Measurements from ENCODE around the gene TTLL10.

The TTLL10 gene

DNA sequence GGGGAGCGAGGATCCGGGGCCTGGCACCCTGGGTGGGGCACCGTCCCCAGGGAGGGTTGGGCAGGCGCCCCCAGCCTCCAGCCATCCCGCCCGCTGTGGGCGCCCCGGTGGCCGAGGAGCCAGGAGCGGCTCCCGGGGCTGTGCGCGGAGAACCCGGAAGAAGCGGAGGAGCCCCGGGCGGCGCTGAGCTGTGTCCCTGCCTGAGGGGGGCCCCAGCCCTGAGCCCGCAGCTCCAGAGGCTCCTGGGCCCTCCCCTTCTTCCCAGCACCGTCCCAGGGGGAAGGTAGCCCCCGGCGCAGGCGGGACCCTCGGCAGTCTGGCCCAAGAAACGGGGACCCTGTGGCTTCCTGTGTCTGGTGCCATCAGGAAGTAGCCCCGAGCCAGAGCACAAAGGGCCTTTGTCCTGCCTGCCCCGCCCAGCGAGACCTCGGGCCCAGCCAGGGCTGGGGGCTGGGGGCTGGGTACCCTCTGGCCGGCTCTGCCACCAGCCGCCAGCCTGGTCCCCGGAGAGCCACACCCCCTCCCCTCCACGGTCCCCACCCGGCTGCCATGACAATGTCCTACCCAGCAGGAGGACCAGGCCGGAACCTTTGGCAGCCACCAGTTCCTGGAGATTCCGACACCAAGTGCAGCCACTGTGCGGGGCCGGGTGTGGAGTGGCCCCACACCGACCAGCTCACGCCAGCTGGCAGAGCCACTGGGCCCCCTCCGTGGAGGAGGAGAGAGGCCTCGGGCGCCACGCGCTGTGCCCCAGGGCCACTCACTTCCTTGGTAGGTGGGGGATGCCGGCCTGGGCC lies 15.6 kb upstream of the TTLL10 start:
- no peak for DNase-seq (ENCODE audit: low read depth in 2 of 2)

DNA sequence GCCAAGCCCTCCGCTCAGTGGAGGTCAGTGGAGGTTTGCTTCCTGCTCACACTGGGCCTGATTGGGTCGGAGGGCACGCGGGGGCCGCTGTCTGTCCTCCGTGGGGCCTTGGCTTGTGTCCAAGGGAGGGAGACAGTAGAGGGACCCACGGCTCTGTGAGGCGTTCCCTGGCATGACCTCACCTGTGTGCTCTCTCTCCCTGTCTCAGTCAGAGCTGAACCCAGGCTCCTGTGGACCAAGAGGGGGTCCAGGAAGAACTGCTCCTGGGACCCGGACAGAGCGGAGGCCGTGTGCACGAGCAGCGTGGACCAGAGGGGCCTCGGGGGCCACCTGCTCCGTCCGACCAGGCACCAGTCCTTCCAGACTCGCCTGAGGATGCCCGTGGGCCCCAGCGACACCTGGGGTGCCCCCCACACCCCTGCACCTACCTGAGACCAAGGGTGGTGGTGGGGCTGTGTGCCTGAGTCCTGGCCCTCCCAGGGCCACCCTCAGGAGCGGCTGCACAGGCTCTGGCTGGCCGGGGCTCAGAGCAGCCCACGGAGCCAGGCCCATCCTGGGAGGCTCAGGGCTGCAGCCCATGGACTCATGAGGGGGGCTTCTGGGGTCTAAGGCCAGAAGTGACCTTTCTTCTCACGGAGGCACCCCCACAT lies 13.3 kb upstream of the TTLL10 start:
- DNase-seq (ENCODE audit: low read depth in 2 of 2): no peak

DNA sequence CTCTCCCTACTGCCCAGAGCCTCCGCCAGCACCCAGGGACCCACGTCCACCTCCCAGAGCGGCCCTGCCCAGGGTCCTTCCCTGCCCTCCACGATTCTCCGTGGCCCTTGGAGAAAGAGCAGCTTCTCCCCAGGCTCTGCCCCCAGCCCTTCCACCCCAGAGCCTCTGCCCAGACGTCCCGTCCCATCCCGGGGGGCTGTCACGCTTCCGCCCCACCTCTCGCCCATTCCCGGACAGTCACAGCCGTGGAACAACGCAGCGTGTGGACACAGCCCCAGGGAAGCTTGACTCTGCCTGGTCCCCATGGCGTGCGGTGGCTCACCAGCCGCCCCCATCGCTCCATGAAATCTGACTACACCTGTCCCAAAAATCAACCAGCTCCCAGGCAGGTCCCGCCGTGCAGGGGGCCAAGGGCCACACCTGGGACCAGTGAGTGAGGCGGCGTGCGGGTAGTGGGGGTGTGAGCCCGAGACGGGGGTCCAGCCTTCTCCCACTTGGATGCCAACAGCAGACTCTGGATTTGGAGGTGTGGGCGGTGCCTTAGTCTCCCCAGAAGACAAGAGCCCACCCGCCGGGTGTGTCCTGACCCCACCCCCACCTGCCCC lies 12.5 kb upstream of the TTLL10 start:
- DNase-seq (ENCODE audit: low read depth in 2 of 2): no peak

DNA sequence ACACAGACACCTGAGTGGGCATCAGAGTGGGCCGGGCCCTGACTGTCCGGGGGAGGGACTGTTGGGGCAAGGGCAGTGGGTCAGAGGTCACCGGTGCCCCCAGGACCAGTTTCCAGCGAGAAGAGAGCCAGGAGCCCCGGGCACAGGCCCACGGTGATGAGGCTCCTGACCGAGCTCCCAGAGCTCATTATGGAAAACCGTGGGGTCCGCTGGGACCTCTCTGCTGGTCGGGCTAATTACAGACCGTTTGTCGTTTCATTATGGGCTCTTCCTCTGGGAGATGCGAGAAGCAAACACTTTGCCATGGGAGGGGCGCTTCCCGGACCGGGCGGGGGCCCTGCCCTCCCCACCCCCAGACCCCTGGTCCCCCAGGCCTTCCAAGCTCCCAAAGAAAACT lies 12.0 kb upstream of the TTLL10 start:
- DNase-seq (ENCODE audit: low read depth in 2 of 2): no peak

DNA sequence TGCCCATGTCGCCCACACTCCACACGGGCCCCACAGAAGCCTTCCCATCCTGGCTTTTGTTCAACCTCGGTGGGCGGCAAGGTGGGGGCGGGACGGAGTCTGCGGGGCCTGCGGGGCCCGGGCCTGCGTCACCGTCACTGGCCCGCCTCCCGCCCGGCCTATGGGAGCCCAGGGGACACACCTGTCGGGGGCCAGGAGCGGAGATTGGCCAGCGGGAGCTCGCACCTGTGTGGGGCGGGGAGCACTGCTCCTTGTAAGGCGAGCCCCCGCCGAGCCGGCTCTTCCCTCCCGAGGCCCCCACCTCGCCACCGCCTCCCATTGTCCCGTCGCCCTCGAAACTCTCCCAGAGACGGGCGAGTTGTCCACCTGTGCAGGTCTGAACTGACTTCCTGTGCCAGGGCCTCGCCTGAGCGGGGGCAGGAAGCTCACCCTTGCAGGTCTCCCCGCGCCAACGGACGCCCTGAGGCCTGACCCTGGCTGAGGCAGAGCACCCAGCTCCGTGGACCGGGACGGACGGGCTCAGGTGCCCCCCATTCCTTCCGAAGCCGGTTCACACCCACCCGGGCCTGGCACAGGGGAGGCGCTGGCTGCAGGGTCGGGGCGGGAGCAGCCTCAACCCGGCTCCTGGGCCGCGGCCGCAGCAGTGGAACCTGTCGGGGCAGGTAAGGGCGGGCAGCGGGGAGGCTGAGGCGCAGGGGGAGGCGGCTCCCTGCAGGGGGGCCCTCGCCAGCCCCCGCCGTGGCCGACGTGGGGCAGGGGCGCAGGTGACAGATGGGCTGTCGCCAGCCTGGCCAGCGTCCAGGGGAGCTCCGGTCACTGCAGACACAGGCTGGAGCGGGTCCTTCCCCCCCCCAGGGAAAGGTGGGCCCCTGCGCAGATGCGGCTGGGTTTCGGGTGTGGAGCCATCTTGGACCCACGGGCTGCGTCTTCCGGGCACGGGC lies 10.8 kb upstream of the TTLL10 start:
- no peak for DNase-seq (ENCODE audit: low read depth in 2 of 2)

DNA sequence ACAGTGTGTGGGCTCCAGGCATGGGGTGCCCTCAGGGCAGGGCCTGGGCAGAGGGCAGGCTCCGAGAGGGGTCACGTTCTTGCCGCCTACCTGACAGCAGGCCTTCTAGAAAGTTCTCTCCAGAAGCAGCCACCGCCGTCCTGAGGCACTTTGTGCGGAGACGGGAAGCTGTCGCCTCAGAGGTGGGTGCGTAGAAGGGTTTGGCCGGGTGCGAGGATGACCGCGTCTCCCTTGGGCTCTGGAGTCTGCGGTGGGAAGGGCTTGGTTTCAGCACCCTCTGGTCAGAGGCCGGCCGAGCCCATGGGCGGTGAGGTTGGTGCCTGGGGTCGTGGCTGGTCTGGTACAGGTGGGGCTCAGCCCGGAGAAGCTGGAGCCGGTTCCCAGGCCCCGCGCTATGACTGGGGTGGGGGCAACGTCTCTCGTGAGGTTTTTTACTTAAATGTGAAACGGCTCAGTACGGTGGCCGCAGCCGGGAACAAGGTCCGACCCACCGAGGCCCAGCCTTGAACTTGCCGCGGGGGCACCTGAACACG lies 10.1 kb upstream of the TTLL10 start:
- no peak for DNase-seq (ENCODE audit: low read depth in 2 of 2)

DNA sequence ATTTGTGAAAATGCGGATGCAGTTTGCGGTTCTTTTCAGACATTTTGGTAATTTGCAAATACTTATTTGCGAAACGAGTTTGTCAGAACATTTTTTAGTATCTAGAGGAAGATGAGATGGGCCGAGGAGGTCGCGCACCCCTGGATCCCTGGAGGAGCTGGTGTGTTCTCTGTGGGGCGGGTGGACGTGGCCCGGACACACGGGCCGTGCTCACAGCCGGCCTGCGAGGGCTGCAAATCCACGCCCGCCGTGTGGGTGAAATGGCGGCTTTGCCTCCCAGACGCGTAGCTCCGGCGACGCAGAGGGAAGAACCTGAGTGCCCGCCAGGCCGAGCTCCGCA lies 9.3 kb upstream of the TTLL10 start:
- DNase-seq (ENCODE audit: low read depth in 2 of 2): no peak

DNA sequence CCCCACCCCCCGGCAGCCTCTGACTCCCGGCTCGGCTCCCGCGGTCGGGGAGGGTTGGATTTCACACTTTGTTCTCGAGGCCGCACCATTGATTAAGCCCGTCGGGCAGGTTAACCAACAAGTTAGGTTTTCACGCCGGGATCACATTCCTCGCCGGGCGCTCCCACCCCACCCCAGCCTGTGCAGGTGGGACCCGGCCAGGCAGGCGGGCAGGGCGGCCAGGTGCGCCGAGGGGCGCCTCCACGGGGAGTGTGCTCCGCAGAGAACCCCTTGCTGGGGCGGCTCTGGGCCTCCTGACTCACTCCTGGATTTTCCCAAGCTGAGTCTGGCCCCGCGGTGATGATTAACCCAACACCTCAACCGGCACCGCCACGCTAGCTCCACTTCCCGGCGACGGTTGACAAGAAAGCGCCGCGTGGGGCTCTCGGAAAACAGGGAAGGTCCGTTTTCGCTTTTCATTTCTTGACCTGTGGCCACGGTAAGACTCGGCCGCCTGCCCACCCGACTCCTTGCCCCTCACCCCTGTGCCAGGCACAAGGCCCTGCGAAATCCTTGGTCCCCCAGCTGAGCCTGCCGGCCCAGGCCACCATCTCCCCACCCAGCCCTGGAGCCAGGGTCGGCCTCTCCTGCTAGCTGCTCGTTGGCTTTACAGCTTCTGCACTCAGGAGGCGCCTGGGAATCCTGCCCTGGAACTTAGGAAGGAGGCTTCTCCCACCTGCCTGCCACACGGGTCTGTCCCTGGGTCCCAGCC lies 8.8 kb upstream of the TTLL10 start:
- DNase-seq (ENCODE audit: low read depth in 2 of 2): no peak

DNA sequence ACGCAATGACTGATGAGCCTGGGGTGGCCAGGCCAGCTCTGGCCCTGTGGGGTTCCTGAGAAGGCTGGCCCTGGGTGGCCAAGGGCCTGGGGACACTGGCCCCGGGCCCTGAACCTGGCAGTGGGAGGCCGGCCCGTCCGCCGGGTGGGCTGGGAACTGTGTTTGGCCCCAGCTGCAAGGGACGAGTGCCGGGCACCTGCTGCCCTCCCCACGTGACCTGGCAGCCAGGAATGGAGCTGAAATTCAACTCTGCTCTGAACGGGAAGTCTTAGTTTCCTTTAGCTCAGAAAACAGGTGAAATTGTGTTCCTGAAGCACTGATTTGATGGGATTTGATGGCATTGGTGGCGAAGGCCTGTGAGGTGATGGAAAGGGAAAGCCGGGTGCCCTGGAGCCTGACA lies 8.2 kb upstream of the TTLL10 start:
- no peak for DNase-seq (ENCODE audit: low read depth in 2 of 2)

DNA sequence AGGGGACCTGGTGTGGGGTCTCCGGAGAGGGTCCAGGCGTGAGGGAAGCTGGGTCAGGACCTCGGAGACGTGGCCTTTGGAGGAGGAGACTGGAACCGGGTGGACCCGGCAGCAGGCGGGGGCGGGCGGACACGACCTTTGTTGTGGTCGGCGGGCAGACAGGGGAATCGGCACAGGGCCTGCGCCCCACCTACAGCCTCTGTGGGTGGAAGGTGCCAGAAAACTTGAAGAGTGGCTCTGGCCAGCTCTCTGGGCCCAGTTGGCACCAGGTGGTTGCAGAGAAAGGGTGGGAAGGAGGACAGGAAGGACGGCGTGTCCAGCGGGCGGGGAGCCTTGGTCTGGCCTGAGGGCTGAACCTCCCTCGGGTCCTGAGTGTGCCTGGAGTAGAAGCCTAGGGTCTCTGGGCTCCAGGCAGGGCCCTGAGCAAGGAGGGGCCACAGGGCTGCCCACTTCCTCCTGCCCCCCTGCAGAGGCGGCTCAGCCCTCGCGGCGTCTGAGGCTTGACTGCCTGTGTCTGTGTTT lies 7.7 kb upstream of the TTLL10 start:
- DNase-seq (ENCODE audit: low read depth in 2 of 2): no peak

DNA sequence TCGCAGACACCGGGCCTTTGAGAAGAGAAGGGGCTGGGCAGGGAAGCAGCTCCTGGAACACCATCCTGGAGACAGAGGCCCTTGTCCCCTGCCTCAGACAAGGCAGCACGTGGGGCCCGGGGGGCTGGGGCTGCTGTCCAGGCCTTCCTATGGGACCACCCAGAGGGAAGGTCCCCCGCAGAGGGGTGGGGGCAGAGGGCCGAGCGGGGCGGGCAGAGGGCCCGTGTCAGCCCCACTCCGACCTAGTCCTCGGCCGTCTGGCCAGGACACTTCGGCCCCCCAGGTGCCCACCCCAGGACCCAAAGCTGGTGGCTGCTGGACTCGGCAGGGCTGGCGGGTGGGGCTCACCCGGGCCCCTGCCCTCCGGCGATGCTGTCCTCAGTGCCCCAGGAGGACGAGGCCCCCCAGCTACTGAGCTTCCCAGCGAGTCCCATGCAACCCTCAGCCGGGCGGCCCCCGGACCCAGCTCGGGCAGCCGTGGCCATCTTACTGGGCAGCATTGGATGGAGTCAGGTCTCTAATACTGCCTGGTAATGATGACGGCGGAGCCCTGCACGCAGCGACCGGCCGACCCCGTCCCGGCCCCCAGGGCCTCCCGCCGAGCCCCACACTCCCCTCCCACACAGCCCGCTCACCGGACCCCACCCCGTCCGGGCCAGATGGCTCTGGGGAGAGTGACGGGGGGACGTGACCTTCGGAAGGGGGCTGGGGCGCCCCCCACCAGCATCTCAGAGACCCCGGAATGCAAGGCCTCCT lies 6.9 kb upstream of the TTLL10 start:
- DNase-seq (ENCODE audit: low read depth in 2 of 2): no peak

DNA sequence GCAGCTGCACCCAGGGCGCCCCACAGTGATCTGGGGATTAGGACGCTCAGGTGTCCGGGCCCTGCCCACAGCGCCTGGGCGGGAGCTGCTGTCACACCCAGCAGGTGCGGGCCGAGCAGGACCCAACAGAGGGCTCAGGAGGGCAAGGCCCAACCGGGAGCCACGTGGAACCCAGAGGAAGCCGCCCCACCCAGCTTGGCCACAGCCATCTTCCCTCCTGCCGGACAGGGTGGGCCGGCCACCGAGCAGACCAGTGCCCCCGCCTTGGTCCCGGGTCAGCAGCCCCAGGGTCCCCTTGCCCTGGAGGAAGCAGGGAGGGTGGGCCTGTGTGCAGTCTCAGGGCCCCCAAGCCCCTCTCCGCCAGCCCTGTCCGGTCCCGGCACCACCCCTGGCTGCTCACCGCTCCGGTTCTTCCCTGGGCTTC lies 6.3 kb upstream of the TTLL10 start:
- no peak for DNase-seq (ENCODE audit: low read depth in 2 of 2)

DNA sequence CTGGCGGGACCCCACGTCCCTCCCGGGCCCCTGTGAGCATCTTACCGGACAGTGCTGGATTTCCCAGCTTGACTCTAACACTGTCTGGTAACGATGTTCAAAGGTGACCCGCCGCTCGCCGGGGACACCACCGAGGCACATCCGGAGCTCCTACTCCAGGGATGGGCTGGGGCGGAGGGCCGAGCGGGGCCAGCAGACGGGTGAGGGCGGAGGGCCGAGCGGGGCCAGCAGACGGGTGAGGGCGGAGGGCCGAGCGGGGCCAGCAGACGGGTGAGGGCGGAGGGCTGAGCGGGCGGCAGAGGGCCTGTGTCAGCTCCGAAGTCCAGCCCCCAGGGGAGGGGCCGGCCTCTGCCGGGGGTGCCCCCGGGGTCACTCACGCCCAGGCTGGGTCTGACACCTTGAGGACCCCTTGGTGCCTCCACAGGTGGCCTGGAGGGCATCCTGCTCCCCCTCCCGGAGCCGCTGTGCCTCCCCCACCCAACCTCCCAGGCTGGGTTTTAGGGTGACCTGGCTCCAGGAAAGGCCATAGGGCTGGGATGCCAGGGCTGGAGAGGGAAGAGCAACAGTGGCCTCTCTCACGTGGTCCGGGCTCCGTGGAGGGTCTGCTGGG lies 5.7 kb upstream of the TTLL10 start:
- DNase-seq (ENCODE audit: low read depth in 2 of 2): no peak

DNA sequence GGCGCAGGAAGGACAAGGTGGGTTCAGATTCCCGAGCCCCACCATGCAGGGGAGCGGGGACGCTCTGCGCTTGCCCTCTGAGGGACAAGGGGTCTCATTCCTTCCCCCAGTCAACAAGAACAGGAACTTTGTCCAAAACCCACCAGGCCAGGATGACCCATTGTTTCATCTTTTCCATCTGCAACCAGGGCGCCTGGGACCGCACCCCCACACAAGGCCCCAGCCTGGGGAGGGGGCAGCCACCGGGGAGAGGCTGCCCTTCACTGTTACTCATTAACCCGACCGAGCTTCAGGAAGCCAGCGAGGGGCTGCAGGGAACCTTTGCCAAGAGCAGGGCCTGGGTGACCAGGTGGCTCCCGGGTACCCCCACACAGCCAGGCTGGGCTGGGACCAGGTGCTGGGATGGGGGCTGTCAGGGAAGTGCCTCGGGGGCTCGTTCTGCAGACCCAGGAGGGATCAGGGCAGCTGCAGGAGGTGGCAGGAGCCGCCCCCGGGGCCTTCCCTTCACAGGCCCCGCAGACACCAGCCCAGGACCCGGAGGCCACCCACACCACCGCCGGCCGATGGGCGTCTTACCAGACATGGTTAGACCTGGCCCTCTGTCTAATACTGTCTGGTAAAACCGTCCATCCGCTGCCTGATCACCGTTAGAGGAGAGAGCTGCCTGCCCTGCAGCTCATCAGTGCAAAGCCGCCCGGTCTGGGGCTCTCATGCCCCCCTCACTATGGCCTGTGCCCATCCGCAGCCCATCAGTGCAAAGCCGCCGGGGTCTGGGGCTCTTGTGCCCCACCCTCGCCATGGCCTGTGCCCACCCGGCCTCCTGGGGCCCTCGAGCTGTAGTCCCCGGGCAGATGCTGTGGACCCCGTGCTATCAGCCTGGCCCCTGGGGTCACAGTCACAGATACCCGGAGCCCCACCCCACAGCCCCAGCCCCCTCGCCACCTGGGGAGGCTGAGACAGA lies 4.9 kb upstream of the TTLL10 start:
- no peak for DNase-seq (ENCODE audit: low read depth in 2 of 2)

DNA sequence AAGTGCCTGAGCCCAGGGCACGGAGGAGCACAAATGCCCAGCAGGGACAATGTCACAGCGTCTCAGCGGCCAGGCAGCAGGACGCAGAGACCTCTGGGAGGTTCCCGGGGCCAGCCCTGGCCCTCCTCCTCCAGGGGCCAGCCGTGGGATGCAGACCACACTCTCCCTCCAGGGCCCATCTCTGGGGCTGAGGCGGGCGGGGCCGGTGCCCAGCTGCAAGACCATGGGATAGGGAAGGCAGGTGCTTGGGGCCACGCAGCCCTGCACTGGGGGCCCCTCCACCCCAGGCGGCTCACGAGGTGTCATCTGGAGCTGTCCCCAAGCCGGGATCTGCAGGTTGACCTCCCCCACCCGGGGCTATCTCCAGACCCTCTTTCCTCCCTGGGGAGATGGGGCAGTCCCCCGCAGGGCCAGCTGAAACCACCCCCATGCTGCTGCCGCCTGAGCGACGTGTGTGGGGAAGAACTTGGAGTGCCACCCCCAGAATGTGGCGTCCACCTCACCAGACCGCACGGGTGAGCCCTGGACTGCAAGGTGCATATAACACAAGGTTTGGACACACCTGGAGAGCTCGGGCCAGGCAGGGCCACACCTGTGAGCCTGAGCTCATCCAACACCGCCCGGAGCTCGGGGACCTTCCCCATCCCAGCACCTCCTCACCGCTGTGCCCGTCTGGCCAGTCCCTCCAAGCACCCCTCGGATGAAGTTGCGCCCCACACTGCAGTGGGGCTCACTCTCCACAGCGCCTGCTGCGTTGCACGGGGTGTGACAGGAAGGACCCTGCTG lies 4.1 kb upstream of the TTLL10 start:
- no peak for DNase-seq (ENCODE audit: low read depth in 2 of 2)

DNA sequence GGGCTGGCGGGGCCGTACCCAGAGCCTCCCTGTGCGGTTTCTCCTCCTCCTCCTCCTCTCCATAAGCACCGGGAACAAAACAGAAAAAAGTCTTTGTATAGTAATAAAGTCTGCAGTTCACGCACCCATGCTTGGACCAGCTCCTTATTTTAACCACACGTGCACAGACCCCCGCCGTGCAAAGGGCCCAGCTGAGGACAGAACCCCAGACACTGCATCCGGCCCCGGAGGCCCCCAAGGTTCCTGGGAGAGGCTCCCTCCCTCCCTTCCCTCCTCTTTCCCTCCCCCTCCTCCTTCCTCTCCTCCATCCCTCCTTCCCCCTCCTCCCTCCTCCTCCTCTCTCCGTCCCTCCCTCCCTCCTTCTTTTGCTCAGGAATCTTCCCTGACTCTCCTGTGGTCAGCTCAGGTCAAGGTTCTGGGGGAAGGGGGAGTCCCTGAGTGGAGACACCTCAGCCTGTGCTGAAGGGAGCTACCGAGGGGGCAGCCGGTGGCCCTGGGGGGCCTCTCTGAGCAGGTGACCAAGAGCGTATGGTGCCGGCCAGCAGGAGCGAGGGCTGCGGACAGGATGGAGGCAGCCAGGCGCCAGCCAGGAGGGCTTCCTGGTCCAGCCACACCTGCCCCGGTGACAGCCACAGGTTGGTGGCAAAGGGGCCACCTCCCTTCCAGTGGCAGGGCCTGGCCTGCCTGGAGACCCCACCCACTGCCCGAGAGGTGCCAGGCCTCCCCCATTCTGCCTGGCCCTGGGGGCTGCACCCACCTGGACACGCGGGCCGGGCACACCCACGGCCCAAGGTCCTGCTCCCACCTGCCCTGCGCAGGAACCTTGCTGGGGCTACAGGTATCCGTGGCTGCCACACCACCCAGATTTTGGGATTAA lies 3.2 kb upstream of the TTLL10 start:
- no peak for DNase-seq (ENCODE audit: low read depth in 2 of 2)

DNA sequence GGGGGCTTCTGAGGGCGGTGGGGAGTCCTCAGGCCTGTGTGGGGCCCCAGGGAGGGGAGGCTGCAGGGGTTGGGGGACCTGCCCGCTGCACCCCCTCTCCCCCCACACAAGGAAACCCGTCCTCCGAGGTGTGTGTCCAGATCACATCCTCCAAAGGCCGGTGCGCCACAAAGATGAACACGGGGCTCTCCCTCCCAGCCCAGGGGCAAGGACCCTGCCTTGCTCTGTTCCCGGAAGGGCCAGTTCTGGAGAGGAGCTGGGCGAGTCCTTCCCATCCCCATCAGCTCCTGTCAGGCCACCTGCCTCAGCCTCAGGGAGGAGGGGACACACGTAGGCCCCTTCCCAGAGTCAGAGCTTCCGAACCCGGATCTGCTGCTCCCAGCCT lies 2.5 kb upstream of the TTLL10 start:
- DNase-seq (ENCODE audit: low read depth in 2 of 2): no peak

Data from stimulated activated CD4-positive, alpha-beta T cell treated with anti-CD3 and anti-CD28 coated beads, Interleukin-4, amount 100 ng/mL, for 48 hours (primary cell).